ENCODE results near the gene PGBD5.

DNA sequence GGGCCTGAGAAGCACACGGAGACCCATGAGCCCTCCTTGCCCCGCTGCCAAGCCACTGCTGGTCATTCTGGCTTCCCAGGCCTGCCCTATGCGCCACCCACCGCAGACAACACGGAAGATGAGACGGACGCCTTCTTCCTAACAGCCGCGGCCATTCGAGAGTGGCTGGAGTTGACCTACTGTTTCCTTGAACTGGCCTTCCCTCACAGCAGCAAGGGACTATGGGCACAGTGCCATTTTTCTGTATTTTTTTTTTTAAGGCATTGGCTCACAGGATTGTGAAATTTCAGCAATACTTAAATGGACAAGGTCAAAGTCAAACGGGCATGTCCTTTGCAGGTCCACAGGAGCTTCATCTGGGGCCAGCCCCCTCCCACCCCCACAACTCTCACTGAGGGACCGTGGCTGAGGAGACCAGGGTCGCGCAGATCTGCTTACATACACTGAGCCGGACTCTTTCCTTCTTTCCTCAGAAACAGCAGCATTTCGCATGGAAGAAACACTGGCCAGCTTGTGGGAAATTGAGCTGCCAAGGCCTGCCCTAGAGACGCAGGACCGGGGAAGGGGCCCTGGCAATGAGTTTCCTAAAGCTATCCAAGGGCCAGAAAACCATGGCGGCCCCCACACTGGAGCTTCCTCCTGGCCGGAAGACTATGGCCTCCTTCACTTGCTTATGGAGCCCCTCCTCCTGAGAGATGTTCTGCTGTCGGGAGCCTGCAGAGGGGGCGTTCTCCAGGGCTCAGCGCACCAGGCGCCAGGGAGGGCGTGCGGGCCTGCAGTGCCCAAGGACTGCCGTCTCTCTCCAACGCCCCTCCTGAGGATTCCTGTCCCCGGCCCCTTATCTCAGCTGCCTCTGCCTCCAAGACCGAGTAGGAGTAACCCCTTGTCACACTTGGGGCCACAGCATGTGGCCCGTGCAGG, 98.9 kb downstream of the PGBD5 start:
- TF ChIP-seq, protein P1, sequence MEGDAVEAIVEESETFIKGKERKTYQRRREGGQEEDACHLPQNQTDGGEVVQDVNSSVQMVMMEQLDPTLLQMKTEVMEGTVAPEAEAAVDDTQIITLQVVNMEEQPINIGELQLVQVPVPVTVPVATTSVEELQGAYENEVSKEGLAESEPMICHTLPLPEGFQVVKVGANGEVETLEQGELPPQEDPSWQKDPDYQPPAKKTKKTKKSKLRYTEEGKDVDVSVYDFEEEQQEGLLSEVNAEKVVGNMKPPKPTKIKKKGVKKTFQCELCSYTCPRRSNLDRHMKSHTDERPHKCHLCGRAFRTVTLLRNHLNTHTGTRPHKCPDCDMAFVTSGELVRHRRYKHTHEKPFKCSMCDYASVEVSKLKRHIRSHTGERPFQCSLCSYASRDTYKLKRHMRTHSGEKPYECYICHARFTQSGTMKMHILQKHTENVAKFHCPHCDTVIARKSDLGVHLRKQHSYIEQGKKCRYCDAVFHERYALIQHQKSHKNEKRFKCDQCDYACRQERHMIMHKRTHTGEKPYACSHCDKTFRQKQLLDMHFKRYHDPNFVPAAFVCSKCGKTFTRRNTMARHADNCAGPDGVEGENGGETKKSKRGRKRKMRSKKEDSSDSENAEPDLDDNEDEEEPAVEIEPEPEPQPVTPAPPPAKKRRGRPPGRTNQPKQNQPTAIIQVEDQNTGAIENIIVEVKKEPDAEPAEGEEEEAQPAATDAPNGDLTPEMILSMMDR (IDR thresholded peaks at IDR 0.05; ENCODE audit: insufficient read depth, low read depth, low read length) = no peak
- no peak for TF ChIP-seq EZH2 (IDR thresholded peaks at IDR 0.05; ENCODE audit: insufficient read depth, low read length)

Measured in astrocyte (in vitro differentiated cells and primary cell).